Cortex of kidney (tissue), 1 donor: Measurements from ENCODE around the gene OBSL1.

Experiments
- DNase-seq: peaks from one replicate; lab custom pipeline; 2025; lab: John Stamatoyannopoulos, UW

Gene OBSL1

DNA sequence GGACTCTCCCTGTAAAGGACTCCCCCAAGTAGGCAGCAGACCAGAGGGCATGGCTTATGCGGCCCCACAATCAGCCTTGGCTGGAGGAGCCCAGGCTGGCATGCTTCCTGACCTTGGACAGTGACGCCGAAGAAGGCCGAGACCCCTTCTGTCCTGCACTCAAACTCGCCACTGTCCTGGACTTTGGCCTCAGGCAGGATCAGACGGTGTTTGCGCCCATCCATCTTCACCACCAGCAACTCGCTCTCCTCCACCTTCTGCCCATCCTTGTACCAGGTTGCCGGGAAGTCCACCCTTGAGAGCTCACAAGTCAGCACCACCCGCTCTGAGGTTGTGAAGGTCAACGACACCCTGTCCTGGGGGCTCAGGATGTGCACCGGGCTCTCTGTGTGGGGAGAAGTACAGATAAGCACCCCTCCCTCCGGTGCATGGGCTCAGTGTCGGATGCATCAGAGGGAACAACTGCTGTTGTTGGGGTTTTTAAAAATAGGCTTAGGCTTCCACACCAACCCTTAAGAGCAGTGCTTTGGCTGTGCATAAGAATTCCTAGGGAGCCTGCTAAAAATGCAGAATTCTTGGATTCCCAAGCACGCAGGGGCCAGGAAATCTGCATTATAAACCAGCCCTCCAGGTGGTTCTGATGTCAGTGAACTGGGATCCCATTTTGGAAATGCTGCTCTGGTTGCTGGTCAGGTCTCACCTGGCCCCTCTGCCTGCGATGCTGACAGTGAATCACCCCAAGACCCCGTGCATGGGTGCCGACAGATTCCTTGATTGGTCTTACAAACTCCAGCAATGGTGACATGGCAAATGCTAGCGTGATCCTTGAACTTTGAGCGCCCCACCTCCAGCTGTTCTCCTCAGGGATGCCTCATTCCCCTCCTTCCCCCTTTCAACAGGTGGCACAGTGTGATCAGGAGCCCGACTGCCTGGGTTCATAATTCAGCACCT, 5.9 kb downstream of the OBSL1 start:
- DNase-seq, result no peak

DNA sequence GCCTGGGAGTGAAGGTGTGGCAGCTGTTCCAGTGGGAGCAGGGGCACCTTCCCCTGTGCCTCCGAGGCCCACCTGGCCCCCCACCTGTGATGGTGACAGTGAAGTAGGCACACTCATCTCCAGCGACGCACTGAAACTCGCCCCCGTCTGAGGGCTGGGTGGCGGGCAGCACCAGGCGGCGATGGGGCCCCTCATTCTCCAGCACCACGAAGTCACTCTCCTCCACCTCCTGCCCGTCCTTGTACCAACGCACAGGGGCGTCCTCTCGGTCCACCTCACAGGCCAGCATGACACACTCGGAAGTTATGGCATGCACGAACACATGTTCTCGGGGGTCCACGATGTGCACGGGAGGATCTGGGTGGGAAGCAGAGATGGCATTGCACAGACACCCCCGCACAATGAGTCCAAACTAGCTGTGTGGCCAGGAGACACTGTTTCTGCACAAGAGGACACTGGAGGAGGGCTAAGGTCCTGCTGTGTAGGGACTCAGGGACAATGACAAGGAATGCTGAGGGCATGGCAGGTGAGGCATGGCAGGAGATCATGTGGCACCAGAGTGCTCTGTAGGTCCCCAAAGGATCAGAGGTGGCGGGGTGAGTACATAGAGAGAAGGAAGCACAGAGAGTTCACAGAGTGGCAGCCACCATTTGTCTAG, 7.9 kb downstream of the OBSL1 start:
- DNase-seq, result no peak

GRCh38 chr2:219562049-219563020, 9.0 kb downstream of the OBSL1 start:
- no peak for DNase-seq

DNA sequence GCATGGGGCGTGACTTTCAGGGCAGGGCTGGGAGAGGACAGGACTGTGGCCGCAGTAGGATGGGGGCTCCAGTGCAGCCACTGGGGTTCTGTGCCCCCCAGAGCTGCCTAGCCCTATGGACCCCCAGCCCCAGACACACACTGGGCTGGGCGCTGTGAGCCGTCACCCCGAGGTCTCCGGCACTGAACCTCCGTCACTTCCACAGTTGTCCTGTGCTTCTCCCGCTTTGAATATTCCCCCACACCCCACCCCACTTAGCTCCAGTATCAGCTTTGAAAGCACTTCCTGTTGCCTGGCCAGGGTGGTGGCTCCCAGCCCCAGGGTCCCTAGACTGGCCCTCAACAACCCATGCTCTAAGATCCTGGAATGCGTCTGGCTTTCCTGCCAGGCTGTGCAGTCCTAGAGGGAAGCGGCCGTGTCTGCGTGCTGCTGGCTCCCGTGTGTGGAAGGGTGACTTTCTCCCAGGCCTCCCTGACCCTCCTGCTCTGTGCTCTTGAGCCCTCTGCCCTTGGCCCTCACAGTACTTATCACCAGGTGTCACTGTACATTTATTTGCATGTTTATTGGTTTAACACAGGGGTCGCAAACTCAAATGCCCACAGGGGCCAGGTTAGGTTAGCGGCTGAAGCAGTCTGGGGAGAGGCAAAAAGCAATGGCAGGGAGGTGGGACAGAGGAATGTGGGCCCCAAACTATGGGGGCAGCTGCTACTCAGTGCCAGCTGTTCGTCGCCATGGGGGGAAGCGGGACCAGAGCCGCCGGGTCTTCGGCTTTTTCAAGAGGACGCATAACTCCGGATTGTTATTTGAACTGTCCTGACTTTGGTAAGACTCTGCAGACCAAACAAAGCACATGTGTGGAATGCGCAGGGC, 9.9 kb downstream of the OBSL1 start:
- DNase-seq, result no peak

DNA sequence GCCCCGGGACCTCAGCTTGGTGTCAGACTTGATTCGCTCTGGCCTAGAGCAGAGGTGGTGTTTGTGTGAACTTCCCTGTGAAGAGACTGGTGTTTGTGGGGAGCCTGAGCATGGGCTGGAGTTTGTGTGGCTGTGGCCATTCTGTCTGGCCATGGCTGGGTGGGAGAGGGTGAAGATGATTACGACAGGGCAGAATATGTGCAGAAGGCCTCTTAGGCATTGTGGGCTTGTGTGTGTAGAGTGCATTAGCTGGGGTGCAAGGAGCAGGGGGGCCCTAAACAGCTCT, 10.5 kb downstream of the OBSL1 start:
- DNase-seq, result no peak

GRCh38 chr2:219560037-219560892, 11.1 kb downstream of the OBSL1 start:
- DNase-seq, result no peak

DNA sequence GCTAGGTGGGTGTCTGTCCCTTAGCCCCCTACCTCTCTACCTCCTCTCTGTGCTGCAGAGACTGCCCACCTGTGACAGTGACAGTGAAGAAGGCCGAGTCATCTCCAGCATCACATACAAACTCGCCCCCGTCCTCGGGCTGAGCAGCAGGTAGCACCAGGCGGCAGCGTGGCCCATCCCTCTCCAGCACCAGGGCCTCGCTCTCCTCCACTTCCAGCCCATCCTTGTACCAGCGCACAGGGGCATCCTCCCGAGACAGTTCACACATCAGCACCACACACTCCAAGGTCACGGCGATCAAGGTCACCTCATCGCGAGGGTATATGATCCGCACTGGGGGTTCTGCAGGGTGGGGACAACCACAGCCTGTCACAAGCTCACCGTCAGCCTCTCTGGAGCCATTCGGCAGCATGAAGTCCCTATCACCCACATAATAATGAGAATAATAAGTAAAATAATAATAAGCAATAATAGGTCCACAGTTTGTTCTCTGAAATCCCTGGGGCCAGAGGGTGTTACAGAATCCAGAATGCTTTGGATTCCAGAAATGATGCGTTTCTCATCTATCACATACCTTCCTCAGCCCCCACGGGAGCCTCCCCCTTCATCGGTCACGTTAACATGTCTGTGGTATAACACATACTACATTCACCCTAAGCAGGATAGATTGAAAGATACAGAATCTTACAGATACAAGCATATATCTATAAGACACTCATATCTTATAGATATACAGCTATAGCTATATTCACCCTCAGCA, 12.0 kb downstream of the OBSL1 start:
- DNase-seq, result no peak

DNA sequence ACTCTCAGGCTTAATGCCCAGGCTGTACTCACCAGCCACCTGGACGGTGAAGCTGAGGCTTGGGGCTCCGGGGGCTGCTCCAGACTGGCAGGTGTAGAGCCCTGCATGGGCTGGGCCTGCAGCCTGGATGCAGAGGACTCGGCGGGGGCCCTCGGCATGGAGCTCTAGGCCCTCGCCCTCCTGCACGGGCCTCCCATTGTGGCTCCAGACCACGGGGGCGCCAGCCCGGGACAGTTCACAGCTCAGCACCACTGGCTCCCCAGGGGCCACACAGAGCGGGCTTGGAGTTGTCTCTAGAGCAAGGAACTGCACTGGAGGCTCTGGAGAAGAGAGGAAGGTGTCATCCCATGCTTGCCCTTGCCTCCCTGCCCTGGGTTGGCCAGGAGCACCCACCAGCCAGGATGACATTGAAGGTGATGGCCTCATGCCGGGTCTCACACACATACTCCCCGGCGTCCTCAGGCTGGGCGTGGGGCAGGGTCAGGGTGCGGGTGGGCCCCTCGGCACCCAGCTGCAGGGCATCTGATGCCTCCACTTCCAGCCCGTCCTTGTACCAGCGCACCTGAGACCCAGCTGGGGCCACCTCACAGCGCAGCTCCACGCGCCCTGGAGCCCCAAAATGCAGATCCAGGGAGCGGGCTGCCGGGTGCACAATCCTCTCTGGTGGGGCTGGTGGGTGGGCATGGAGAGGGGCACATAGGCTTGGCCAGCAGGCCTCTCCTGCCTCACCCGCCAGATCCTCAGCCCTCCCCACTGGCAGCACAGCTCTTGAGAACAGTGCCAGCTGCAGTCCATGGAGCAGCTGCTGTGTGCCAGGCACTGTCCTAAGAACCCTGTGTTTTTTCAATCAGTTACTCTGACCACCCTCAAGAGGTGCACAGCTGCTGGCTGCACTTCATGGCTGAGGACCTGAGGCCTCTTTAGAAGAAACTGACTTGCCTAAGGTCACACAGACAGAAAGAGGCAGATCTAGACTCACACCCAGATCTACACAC, 13.3 kb downstream of the OBSL1 start:
- no peak for DNase-seq

- DNase-seq, result no peak
Measured at GRCh38 chr2:219557320-219557719, 14.0 kb downstream of the OBSL1 start.

DNA sequence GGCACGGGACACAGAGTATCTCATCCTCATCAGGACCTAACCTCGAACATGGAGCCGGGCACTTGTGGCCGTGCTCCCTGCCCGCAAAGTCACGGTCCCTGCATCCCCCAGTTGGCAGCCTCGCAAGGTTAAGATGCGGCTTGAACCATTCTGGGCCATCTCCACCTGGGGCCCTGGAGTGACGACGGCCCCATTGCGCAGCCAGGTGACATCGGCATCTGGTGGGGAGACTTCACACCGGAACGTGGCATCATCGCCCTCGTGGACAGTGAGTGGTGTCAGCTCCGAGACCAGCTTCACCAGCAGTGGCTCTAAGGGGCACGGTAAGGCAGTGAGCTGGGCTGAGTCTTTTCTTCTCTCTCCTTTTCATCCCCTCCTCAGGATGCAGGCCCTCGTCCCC, 14.9 kb downstream of the OBSL1 start:
- no peak for DNase-seq

GRCh38 chr2:219555956-219556355, 15.4 kb downstream of the OBSL1 start:
- DNase-seq, result no peak

GRCh38 chr2:219554350-219554749, 17.0 kb downstream of the OBSL1 start:
- no peak for DNase-seq

GRCh38 chr2:219553463-219553963, 17.8 kb downstream of the OBSL1 start:
- no peak for DNase-seq

GRCh38 chr2:219553168-219553417, 18.2 kb downstream of the OBSL1 start:
- no peak for DNase-seq

DNA sequence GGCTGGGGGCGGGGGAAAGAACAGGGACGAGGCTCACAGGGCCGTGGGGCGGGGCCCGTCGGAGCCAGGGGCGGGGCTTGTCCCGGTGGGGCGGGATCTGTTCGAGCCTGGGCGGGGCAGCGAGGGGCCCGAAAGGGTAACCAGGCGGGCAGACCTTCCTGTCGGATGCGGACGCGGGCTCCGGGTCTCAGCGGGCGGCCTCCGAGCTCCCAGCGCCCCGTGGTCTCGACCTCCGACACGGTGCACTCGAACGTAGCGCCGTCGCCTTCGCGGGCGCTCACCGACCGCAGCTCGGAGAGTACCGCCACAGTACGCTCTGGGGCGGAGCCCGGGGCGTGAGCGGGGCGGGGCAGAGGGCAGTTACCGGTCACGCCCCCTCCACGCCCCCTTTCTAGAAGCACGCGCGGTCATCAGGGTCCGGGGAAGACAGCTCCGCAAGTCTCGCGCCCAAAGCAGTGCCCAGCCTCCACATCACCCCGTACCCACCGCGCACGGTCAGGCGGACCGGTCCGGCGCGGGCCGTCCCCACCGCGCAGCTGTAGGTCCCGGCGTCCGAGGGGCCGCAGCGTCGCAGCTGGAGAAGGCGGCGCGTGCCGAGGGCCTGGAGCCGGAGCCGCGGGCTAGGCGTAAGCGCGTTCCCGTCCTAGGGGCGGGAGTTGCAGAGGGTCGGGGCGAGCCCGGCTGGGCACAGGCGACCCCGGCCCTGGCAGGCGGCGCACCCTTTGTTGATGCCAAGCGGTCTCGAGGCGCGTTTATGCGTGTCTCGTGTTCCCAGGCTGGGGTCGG, 18.8 kb downstream of the OBSL1 start:
- DNase-seq, result no peak

GRCh38 chr2:219551441-219552381, 19.6 kb downstream of the OBSL1 start:
- DNase-seq, result no peak

GRCh38 chr2:219549619-219550018, 21.7 kb downstream of the OBSL1 start:
- DNase-seq, result no peak
